Heart left ventricle (tissue), 13 donors: ENCODE results near the gene FLVCR2.

Experiments used
- CTCF ChIP-seq, 12 donors: fragments of 200-600 bp; sonication (generic) in 4 of 12; IDR thresholded peaks; one replicate each; pipeline versions ENCODE4 v1.5.0 to v1.8.0; 2018 to 2022; ENCODE audit warnings: antibody characterized with exemption in 12 of 12, mild to moderate bottlenecking in 5 of 12
- POLR2A ChIP-seq, 2 donors: fragments of 450-650 bp; IDR thresholded peaks; one replicate each; pipeline ENCODE4 v1.6.1; 2017; ENCODE audit warnings: antibody characterized with exemption in 2 of 2, mild to moderate bottlenecking in 2 of 2, moderate library complexity in 2 of 2
- donor health status: ischemic (EF 13 %, LVEDD 7.1; RV severe dilation, severe dysfunction).
- donor health status: DM: no; HTN: yes; CAD: no.
- donor health status: DM: no; HTN: no; CAD: no.
- donor health status: ischemic (EF 25% LVEDD 6.9; RV normal size, moderate dysfunction).
- donor health status: ischemic (EF 25% LVEDD 5.7; RV mildly dilated, moderate dysfunction).
- donor health status: ischemic (EF 35%, LVEDD 5.7; RV mildly dilated, moderate dysfunction).
- donor health status: nonischemic (EF 11% LVEDD 7.7; RV severe dilation, severe dysfunction).
- donor health status: DM: yes; HTN: yes; CAD: no.
- donor health status: PGD.
- donor health status: ischemic (EF 29% LVEDD 5.4; RV normal size, mild dysfunction).
- donor health status: nonischemic (EF 23%, LVEDD 6.1; RV moderate dilation, normal function).

GRCh38 chr14:75609116-75609515, 30.7 kb downstream of the FLVCR2 start:
- no peak for TF ChIP-seq CTCF (IDR thresholded peaks at IDR 0.05)
- no peak for TF ChIP-seq POLR2A (IDR thresholded peaks at IDR 0.05)
